ENCODE results near the gene DCAF10.
"Not testable (repeated sequence)": the region's sequence is repeated elsewhere in the genome, so short reads cannot be mapped to it uniquely, and the experiment has no call there.

DCAF10 gene

GRCh38 chr9:37800631-37801286 is at the start of gene DCAF10:
Gene DCAF10 (plus strand): TSS chr9:37800797. CDS start chr9:37800867, 70 bp downstream.
- intact Hi-C loops (cut with DNase I) = loop anchor here (1.0 to 10.0 kb wide), 2 partner anchors 15 to 46 kb away; partner anchors contain the start of genes EXOSC3 and TRMT10B
- DNase-seq = peak; percentile 64 to 96 (median 90)

- DNase-seq = no peak
- intact Hi-C loops (cut with DNase I) = loop anchor here (10.0 kb wide), 2 partner anchors 54 to 156 kb away; partner anchors contain the start of genes DCAF10 and TOMM5
Observed at GRCh38 chr9:37751186-37751585, 49.4 kb upstream of the DCAF10 start.

- intact Hi-C loops (cut with DNase I) = loop anchor here (10.0 kb wide), 2 partner anchors 53 to 157 kb away; partner anchors contain the start of genes DCAF10 and TOMM5
- DNase-seq = not testable (repeated sequence)
Observed at GRCh38 chr9:37751704-37752103, 48.9 kb upstream of the DCAF10 start.

GRCh38 chr9:37752112-37752511 is 48.5 kb upstream of the DCAF10 start:
- intact Hi-C loops (cut with DNase I) = loop anchor here (10.0 kb wide), 2 partner anchors 53 to 157 kb away; partner anchors contain the start of genes DCAF10 and TOMM5

GRCh38 chr9:37752642-37753488 is 47.7 kb upstream of the DCAF10 start:
- intact Hi-C loops (cut with DNase I) = loop anchor here (10.0 kb wide), 2 partner anchors 52 to 158 kb away; partner anchors contain the start of genes DCAF10 and TOMM5
- DNase-seq = peak in 2 of 42 donors; percentile 2 to 43

More at GRCh38 chr9:37752112-37752511, 48.5 kb upstream of the DCAF10 start:
- not testable (repeated sequence) for DNase-seq

- intact Hi-C loops (cut with DNase I) = loop anchor here (10.0 kb wide), 2 partner anchors 51 to 159 kb away; partner anchors contain the start of genes DCAF10 and TOMM5
- peak; percentile 48 to 89 (median 76) for DNase-seq
Observed at GRCh38 chr9:37753489-37754190, 47.0 kb upstream of the DCAF10 start, which contains the start of gene TRMT10B. Gene TRMT10B (plus strand): TSS chr9:37753805. CDS start chr9:37761932, 8,127 bp downstream.

- DNase-seq = no peak
- intact Hi-C loops (cut with DNase I) = loop anchor here (10.0 kb wide), 2 partner anchors 46 to 164 kb away; partner anchors contain the start of genes DCAF10 and TOMM5
Observed at GRCh38 chr9:37758747-37759146, 41.9 kb upstream of the DCAF10 start.

- intact Hi-C loops (cut with DNase I) = no loop called here
- no peak for DNase-seq
Observed at GRCh38 chr9:37760416-37761161, 40.0 kb upstream of the DCAF10 start.

GRCh38 chr9:37761511-37761910 is 39.1 kb upstream of the DCAF10 start:
- intact Hi-C loops (cut with DNase I) = no loop called here
- DNase-seq = no peak

GRCh38 chr9:37765263-37765662 is 35.3 kb upstream of the DCAF10 start:
- intact Hi-C loops (cut with DNase I); DNase-seq: not testable (repeated sequence)

- intact Hi-C loops (cut with DNase I) = no loop called here
- no peak for DNase-seq
Observed at GRCh38 chr9:37769306-37769705, 31.3 kb upstream of the DCAF10 start.

- intact Hi-C loops (cut with DNase I) = no loop called here
- no peak for DNase-seq
Observed at GRCh38 chr9:37769995-37770394, 30.6 kb upstream of the DCAF10 start.

- intact Hi-C loops (cut with DNase I) = no loop called here
- DNase-seq = no peak
Observed at GRCh38 chr9:37775216-37775919, 25.2 kb upstream of the DCAF10 start.

- no peak for DNase-seq
- intact Hi-C loops (cut with DNase I) = no loop called here
Observed at GRCh38 chr9:37776328-37776727, 24.3 kb upstream of the DCAF10 start.

GRCh38 chr9:37778534-37778933 is 22.1 kb upstream of the DCAF10 start:
- DNase-seq = no peak
- intact Hi-C loops (cut with DNase I) = no loop called here

GRCh38 chr9:37784291-37784615 is 16.3 kb upstream of the DCAF10 start:
- intact Hi-C loops (cut with DNase I) = loop anchor here (10.0 kb wide), 1 partner anchor 189 kb away; the partner anchor contains the start of gene TOMM5
- no peak for DNase-seq

Data from head of caudate nucleus (tissue), 42 donors.